Activated T-helper 9 cell treated with anti-CD3 and anti-CD28 coated beads, Interleukin-2, amount 50 U/mL, for 16 hours (primary cell): ENCODE results near the gene MTFP1.
A peak's percentile ranks its signal among the peaks of the same experiment; 100 is the strongest.
"Not testable (repeated sequence)": the region's sequence is repeated elsewhere in the genome, so short reads cannot be mapped to it uniquely, and the experiment has no call there.

Experiments
- DNase-seq: peaks from one replicate; pipeline ENCODE4 v3.0.0-alpha.2; 2020; ENCODE audit warnings: low read depth

The MTFP1 gene

DNA sequence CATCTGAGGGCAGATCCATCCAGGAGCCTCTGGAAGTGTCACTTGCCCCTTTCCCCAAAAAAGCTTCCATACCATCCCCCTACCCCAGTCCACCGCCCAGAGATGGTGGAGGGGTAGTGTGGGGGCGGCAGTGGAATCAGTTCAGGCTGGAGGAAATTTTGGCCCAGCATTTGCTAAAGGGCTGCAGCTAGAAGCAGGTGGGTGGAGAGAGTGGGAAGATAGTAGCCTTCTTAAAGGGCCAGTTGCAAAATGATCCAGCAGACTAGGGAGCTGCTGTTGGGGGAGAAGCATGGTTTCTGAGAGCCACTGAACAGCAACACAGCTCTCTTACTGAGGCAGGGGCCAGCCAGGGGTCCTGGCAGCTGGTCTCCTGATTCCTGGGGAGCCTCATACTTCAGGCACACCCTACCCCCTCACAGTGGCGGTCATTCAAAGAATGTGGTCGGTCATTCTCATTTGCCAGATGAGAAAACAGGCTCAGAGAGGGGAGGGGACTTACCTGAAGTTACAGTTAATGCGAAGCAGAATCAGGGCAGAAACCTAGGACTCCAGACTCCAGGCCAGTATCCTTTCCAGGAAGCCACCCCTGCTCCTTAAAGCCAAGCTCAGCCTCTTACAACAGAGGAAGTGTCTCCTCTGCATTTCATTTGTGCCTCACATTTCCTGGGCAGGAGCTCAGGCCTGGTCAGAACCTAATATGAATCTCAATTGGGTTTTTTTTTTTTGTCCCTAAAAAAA, 23.4 kb upstream of the MTFP1 start:
- no peak for DNase-seq

DNA sequence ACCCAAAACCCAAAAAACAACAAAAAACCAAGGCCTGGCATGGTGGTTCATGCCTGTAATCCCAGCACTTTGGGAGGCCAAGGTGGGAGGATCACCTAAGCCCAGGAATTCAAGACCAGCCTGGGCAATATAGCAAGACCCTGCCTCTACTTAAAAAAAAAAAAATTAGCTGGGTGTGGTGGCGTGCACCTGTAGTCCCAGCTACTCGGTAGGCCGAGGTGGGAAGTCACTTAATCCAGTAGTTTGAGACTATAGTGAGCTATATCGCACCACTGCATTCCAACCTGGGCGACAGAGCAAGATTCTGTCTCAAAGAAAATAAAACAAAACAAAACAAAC, 22.8 kb upstream of the MTFP1 start:
- not testable (repeated sequence) for DNase-seq

GRCh38 chr22:30404307-30404706, 21.3 kb upstream of the MTFP1 start:
- no peak for DNase-seq

GRCh38 chr22:30405731-30406130, 19.8 kb upstream of the MTFP1 start:
- no peak for DNase-seq

DNA sequence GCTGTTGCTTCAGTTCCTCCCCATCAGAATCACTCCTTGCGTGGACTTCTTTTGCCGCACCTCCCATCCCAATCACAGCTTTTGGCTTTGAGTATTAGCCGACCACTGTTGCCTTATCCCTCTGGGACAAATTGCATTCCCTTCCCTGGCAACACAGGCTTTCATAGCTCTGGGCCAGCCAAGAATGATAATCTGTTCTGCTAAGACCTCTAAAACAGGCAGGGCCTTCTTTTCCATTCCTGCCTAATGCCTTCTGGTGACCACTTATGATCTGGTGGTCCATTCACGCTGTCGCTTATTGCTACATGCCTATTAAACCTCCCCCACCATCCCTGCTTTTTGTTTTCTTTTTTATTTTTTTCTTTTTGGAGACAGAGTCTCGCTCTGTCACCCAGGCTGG, 19.2 kb upstream of the MTFP1 start:
- no peak for DNase-seq

- DNase-seq, result no peak
These were observed 17.0 kb upstream of the MTFP1 start for GRCh38 chr22:30408388-30409102.

GRCh38 chr22:30411780-30412179, 13.8 kb upstream of the MTFP1 start:
- no peak for DNase-seq

DNA sequence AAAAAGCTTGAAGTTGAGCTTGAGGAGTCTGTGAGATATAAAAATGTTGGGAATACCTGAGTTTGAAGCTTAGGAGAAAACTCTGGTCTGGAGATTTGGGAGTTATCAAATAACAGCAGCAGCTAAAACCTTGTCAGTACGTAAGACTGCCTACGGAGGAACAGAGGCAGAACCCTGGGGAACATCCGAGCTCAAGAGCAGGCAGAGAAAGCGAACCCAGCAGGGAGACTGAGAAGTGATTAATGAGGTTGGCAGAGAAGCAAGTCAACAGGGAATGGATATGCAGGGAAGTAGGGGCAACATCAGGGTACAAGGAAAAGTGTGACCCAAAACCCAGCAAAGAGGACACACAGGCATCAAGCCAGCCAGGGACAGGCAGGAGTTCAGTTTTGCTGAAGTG, 12.6 kb upstream of the MTFP1 start:
- DNase-seq, result no peak

DNA sequence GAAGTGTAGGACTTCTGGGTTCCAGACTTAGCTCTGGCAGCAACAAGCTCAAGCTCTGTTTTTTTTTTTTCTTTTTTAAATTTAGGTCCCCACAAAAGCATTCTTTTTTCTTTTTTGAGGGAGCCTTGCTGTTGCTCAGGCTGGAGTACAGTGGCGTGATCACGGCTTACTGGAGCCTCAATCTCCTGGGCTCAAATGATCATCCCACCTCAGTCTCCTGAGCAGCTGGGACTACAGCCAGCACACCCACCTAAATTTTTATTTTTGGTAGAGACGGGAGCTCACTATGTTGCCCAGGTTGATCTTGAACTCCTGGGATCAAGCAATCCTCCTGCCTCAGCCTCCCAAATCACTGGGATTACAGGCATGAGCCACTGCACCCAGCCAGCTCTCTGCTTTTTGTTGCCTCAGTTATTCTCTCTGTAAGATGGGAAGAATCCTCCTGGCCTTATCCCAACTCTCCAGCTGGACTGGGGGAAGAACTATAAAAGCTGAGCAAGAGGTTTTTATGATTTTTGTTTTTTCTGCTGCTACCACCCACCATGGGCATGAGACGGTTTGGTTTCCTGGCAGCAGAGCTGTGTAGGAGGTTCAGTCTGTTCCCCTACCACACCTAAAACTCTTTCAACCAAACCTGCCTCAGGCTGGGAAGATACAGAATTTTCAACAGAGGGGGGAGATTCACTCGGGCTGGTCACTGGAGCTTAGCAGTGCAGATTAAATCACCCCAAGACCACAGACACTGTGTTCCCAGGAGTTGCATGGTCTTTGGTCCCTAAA, 11.6 kb upstream of the MTFP1 start:
- DNase-seq, result no peak

- DNase-seq, result no peak
These were observed 11.0 kb upstream of the MTFP1 start for GRCh38 chr22:30414525-30415047.

DNA sequence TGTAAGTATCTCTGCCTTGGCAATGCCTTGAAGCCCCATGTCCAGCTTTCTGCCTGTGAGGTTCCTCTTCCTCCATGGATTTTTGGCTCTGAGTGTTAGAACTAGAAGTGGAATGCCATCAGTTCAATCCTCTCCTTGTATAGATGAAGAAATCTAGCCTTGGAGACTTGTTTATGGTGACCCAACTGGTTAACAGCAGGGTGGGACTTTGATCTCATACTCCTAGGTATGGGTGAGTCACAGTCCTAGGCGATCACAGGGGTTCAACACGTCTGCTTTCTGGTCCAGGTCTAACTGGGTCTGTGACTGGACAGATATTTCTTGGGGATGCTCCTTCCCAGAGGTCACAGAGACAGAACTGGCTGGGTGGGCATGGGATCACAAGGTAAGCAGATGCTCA, 9.2 kb upstream of the MTFP1 start:
- DNase-seq, result no peak

GRCh38 chr22:30416837-30417236, 8.7 kb upstream of the MTFP1 start:
- DNase-seq, result no peak

- no peak for DNase-seq
These were observed 5.0 kb upstream of the MTFP1 start for GRCh38 chr22:30420347-30421125.

DNA sequence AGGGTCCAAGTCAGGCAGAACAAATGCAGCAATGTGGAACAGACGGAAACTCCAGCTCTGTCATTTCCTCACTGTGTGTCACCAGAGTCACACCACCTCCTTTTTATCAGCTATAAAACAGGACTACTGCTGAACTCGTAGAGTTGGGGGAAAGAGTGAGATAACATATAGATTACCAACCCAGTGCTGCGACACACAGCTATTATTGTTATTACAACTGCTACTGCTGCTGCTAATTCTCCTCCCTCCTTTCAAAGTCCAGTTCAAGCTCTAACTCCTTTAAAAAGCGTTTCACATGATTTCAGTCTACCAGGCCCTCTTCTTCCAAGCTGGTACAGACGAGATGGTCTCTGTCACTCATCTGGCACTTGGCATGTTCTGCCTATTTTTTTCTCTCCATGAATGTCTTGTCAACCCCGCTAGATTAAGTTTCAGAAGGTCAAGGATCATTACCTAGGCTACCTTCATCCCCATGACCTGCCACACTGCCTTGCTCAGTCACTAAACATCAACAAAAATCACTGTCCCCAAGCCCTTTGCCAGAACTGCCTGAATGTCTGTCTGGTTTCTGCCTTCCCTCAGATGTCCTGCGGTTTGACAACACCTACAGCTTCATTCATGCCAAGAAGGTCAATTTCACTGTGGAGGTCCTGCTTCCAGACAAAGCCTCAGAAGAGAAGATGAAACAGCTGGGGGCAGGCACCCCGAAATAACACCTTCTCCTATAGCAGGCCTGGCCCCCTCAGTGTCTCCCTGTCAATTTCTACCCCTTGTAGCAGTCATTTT, 3.7 kb upstream of the MTFP1 start:
- DNase-seq, result no peak

DNA sequence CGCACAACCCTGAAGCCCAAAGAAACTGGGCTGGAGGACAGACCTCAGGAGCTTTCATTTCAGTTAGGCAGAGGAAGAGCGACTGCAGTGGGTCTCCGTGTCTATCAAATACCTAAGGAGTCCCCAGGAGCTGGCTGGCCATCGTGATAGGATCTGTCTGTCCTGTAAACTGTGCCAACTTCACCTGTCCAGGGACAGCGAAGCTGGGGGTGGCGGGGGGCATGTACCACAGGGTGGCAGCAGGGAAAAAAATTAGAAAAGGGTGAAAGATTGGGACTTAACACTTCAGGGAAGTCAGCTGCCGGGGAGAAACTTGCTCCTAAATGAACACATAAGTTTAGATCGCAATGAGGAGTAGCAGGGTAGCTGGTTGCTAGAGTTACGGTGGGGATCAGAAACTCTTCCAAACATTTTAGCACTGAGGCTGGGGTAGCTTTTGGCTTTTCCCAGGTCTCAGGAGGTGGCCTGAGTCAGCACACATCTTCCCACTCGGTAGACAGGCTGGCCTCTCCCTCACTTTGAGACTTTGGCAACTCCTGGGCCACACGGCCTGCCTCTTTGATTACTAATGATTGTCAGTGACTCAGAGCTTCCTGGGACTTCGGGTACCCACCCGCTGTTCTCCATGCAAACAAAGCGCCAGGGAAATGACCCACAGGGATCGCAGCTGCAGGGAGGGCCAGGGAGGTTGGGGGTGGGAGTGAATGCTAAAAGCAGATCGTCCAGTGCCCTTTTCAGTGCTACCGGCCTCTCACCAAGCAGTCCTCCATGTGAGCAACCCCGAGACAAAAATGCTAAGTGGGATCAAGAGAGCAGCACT, 2.9 kb upstream of the MTFP1 start:
- no peak for DNase-seq

GRCh38 chr22:30423301-30423958, 2.1 kb upstream of the MTFP1 start:
- peak; percentile 37 for DNase-seq

DNA sequence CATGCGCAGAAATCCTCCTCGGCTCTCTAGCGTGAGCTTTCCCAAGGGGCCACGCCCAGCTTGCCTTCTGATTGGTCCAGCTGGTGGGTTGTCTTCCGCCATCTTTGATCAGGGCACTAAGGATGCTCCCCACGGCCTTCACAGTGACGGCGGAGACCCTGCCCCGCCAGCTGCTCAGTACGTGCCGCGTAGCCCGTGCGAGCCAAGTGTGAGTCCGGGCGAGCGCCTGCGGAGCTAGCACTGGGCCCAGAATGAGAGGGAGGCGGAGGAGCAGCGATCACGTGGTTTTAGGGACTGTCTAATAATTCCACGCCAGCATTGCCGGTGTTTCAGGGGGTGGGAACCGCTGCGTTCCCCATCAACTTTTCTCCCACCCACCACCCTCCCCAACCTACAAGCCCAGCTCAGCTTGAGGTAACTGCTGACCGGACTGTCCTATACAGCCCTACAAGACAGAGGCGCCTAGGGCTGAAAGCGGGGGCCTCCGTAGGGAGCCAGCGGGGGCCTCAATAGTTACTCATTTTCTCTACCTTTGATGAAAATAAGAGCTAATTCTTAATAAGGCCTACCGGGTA, 1.5 kb upstream of the MTFP1 start:
- peak; percentile 96 for DNase-seq

DNA sequence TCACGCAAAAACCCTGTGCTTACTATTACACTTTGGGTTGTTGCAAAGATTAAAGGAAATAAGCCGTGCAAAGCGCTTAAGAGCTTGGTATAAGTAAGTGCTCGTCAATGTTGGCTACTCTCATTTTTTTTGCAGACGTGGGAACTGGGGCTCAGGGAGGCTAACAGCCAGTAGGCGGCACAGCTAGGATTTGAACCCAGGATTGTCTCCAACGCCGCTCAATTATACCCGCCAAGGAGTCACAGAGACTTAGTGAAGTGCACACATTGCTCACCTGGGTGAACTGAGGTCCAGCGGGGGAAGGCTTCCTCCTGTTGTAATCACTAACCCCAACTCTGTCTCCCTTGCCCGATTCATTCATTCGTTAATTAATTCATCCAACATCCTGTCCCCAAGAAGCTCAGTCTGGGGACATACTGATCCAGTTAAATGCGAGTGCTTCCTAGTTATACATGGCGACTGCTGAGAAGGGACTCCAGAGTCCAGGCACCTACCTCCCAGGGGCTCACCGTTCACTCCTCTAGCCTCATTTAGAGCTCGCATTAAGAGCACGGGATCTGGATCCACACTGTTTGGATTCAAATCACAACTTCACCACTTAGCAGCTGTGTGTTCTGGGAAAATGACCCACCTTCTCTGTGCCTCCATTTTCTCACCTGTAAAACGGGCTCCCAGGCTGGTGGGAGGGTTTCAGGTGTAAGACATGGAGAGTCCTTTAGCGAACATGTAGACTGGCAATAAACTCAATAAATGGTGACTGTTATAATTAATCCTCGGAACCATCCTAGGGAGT, 838 bp upstream of the MTFP1 start:
- DNase-seq, result no peak

DNA sequence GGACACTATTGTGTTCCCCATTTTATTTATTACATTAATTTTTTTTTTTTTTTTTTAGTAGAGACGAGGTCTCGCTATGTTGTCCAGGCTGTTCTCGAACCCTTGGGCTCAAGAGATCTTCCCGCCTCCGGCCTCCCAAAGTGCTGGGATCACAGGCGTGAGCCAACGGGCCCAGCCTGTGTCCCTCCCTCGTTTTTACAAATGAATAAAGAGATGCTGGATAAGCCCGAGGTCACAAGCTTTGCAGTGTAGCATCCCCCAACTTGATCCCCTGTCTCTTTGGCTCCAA, 297 bp upstream of the MTFP1 start:
- DNase-seq, result no peak
